ENCODE data around the gene SLC24A3. TPM values are rescaled to one million over a fixed set of nuclear protein-coding genes. Genes with fewer than 3 reads are reported as not detected.

Gene SLC24A3
- total and polyA plus RNA-seq, 2 donors from 2014 or later: 0.86 to 5.2 TPM

- Histone ChIP-seq H3K4me3 (ENCODE audit: low read length in 3 of 3) (no peak overlapping the region), H3K9me3 (ENCODE audit: control insufficient read depth in 2 of 3, insufficient read depth in 1 of 3, low read length in 3 of 3) (no peaks in the 10 kb centered on the region), H3K27me3 (ENCODE audit: control insufficient read depth, insufficient read depth, low read length) (peaks cover 4% of the 10 kb centered on the region), H3K27ac (ENCODE audit: low read depth in 2 of 2, low read length in 2 of 2) (no peak overlapping the region), H3K4me1 (ENCODE audit: control insufficient read depth in 2 of 3, insufficient read depth in 2 of 3, low read depth in 1 of 3, low read length in 3 of 3) (no peaks in the 10 kb centered on the region), H3K36me3 (ENCODE audit: control insufficient read depth in 2 of 3, insufficient read depth in 3 of 3, low read length in 3 of 3) (no peaks in the 10 kb centered on the region), H3K9ac (ENCODE audit: low read length in 3 of 3) (no peak overlapping the region)
- TF ChIP-seq, protein P1, sequence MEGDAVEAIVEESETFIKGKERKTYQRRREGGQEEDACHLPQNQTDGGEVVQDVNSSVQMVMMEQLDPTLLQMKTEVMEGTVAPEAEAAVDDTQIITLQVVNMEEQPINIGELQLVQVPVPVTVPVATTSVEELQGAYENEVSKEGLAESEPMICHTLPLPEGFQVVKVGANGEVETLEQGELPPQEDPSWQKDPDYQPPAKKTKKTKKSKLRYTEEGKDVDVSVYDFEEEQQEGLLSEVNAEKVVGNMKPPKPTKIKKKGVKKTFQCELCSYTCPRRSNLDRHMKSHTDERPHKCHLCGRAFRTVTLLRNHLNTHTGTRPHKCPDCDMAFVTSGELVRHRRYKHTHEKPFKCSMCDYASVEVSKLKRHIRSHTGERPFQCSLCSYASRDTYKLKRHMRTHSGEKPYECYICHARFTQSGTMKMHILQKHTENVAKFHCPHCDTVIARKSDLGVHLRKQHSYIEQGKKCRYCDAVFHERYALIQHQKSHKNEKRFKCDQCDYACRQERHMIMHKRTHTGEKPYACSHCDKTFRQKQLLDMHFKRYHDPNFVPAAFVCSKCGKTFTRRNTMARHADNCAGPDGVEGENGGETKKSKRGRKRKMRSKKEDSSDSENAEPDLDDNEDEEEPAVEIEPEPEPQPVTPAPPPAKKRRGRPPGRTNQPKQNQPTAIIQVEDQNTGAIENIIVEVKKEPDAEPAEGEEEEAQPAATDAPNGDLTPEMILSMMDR (IDR thresholded peaks at IDR 0.05; ENCODE audit: borderline replicate concordance, extremely low read depth, insufficient read depth): no peak
- intact Hi-C loops (cut with DNase I): no loop called here
- no peak for FAIRE-seq
- peak in 1 of 5 donors; percentile 43 for DNase-seq
Observed at GRCh38 chr20:19451923-19452295, 239.5 kb downstream of the SLC24A3 start.

- no peak overlapping the region for H3K4me3 ChIP-seq (ENCODE audit: low read length in 3 of 3)
- no peak overlapping the region for H3K27ac ChIP-seq (ENCODE audit: low read depth in 2 of 2, low read length in 2 of 2)
- H3K36me3 ChIP-seq (ENCODE audit: control insufficient read depth in 2 of 3, insufficient read depth in 3 of 3, low read length in 3 of 3): no peaks in the 10 kb centered on the region
- DNase-seq (peak in 2 of 5 donors; percentile 42 to 68), FAIRE-seq (no peak)
- no peak overlapping the region for H3K9ac ChIP-seq (ENCODE audit: low read length in 3 of 3)
- TF ChIP-seq, protein P1 (IDR thresholded peaks at IDR 0.05; ENCODE audit: borderline replicate concordance, extremely low read depth, insufficient read depth): no peak
- intact Hi-C loops (cut with DNase I): no loop called here
- H3K9me3 ChIP-seq (ENCODE audit: control insufficient read depth in 2 of 3, insufficient read depth in 1 of 3, low read length in 3 of 3): no peaks in the 10 kb centered on the region
- peaks cover 4% of the 10 kb centered on the region for H3K27me3 ChIP-seq (ENCODE audit: control insufficient read depth, insufficient read depth, low read length)
- H3K4me1 ChIP-seq (ENCODE audit: control insufficient read depth in 2 of 3, insufficient read depth in 2 of 3, low read depth in 1 of 3, low read length in 3 of 3): no peaks in the 10 kb centered on the region
Observed at GRCh38 chr20:19453410-19453809, 241.0 kb downstream of the SLC24A3 start.

DNA sequence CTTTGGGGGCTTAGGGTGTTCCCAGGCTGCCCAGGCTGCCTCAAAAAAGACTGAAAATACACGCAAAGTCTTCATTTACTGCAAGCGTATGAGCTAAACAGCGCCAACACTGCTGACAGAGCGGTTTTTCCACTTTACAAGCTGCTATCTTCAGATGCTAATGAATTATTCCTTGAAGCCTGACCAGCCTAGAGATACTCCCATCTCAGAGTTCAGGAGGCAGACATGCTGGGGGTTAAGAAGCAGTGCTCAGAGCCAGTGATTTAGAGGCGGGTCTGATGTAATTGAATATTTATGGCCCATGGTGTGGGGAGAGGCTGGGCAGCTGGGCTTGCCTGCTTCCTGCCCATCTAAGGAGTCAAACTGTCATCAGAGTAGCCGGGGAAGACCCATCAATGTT, 241.4 kb downstream of the SLC24A3 start:
- DNase-seq: peak in 4 of 5 donors; percentile 74 to 93 (median 87)
- H3K36me3 ChIP-seq (ENCODE audit: control insufficient read depth in 2 of 3, insufficient read depth in 3 of 3, low read length in 3 of 3): no peaks in the 10 kb centered on the region
- H3K27ac ChIP-seq (ENCODE audit: low read depth in 2 of 2, low read length in 2 of 2): no peak overlapping the region
- TF ChIP-seq, protein P1 (IDR thresholded peaks at IDR 0.05; ENCODE audit: borderline replicate concordance, extremely low read depth, insufficient read depth): no peak
- no peaks in the 10 kb centered on the region for H3K4me1 ChIP-seq (ENCODE audit: control insufficient read depth in 2 of 3, insufficient read depth in 2 of 3, low read depth in 1 of 3, low read length in 3 of 3)
- H3K4me3 ChIP-seq (ENCODE audit: low read length in 3 of 3): no peak overlapping the region
- FAIRE-seq: no peak
- H3K27me3 ChIP-seq (ENCODE audit: control insufficient read depth, insufficient read depth, low read length): peaks cover 4% of the 10 kb centered on the region
- intact Hi-C loops (cut with DNase I): no loop called here
- H3K9me3 ChIP-seq (ENCODE audit: control insufficient read depth in 2 of 3, insufficient read depth in 1 of 3, low read length in 3 of 3): no peaks in the 10 kb centered on the region
- no peak overlapping the region for H3K9ac ChIP-seq (ENCODE audit: low read length in 3 of 3)

All from kidney (tissue), 14 donors.